GF-D8 (cell line): ENCODE measurements around the gene LRRC3.
"Not testable (repeated sequence)": the region's sequence is repeated elsewhere in the genome, so short reads cannot be mapped to it uniquely, and the experiment has no call there.

Experiments used
- DNase-seq: peaks from one replicate; lab custom pipeline; 2025; lab: John Stamatoyannopoulos, UW

The LRRC3 gene

GRCh38 chr21:44454747-44455523, at the start of gene LRRC3:
Gene LRRC3, plus strand, starts transcription at chr21:44455510. Its CDS starts 1,135 bp downstream, at chr21:44456645.
- no peak for DNase-seq

- no peak for DNase-seq
Measured at GRCh38 chr21:44405948-44406872, 49.1 kb upstream of the LRRC3 start.

GRCh38 chr21:44406953-44407352, 48.4 kb upstream of the LRRC3 start:
- DNase-seq: no peak

- DNase-seq: no peak
Measured at GRCh38 chr21:44407493-44407892, 47.8 kb upstream of the LRRC3 start.

- no peak for DNase-seq
Measured at GRCh38 chr21:44408226-44408625, 47.1 kb upstream of the LRRC3 start.

- DNase-seq: no peak
Measured at GRCh38 chr21:44413566-44414290, 41.6 kb upstream of the LRRC3 start.

- no peak for DNase-seq
Measured at GRCh38 chr21:44414291-44415072, 40.8 kb upstream of the LRRC3 start.

- no peak for DNase-seq
Measured at GRCh38 chr21:44415073-44416025, 40.0 kb upstream of the LRRC3 start.

GRCh38 chr21:44416193-44416592, 39.1 kb upstream of the LRRC3 start:
- DNase-seq: no peak

- not testable (repeated sequence) for DNase-seq
Measured at GRCh38 chr21:44417621-44418107, 37.6 kb upstream of the LRRC3 start.

- DNase-seq: no peak
Measured at GRCh38 chr21:44418108-44418875, 37.0 kb upstream of the LRRC3 start.

- no peak for DNase-seq
Measured at GRCh38 chr21:44418876-44419230, 36.5 kb upstream of the LRRC3 start.

- DNase-seq: no peak
Measured at GRCh38 chr21:44419679-44420078, 35.6 kb upstream of the LRRC3 start.

GRCh38 chr21:44420416-44421205, 34.7 kb upstream of the LRRC3 start:
- DNase-seq: no peak

- no peak for DNase-seq
Measured at GRCh38 chr21:44421901-44422840, 33.1 kb upstream of the LRRC3 start.

GRCh38 chr21:44423312-44423821, 31.9 kb upstream of the LRRC3 start:
- no peak for DNase-seq

- DNase-seq: no peak
Measured at GRCh38 chr21:44423941-44424607, 31.2 kb upstream of the LRRC3 start.
